ENCODE results near the gene ORC3. TPM values are rescaled to one million over a fixed set of nuclear protein-coding genes. Genes with fewer than 3 reads are reported as not detected.

Gene ORC3
- total RNA-seq, 4 donors from 2014 or later: 17.1 to 30.6 (median 22.3) TPM

- Histone ChIP-seq H3K4me3 (no peak overlapping the region), H3K4me1 (no peaks in the 10 kb centered on the region), H3K9me3 (no peaks in the 10 kb centered on the region), H3K27ac (no peak overlapping the region), H3K36me3 (peaks cover 0 to 85% (median under 1%) of the 10 kb centered on the region in 3 donors), H3K27me3 (no peaks in the 10 kb centered on the region)
- no peak for DNase-seq (ENCODE audit: low spot score in 2 of 2)
- TF ChIP-seq CTCF (IDR thresholded peaks at IDR 0.05) (no peak), POLR2A (IDR thresholded peaks at IDR 0.05) (no peak), EP300 (IDR thresholded peaks at IDR 0.05) (no peak)
- 84 to 94% methylated on average over 1 of the region's 1 CpG for WGBS, 2 donors
These were observed 45.5 kb upstream of the ORC3 start for GRCh38 chr6:87544474-87544735.

GRCh38 chr6:87551799-87552198 lies 38.1 kb upstream of the ORC3 start:
- H3K36me3 ChIP-seq: peaks cover 0 to 65% (median 0%) of the 10 kb centered on the region in 3 donors
- WGBS, 2 donors: 79 to 88% methylated on average over 2 of the region's 2 CpGs
- no peak overlapping the region for H3K27ac ChIP-seq
- H3K9me3 ChIP-seq: no peaks in the 10 kb centered on the region
- no peaks in the 10 kb centered on the region for H3K4me1 ChIP-seq
- no peak for DNase-seq (ENCODE audit: low spot score in 2 of 2)
- H3K4me3 ChIP-seq: no peak overlapping the region
- no peaks in the 10 kb centered on the region for H3K27me3 ChIP-seq
- TF ChIP-seq EP300 (IDR thresholded peaks at IDR 0.05) (no peak), POLR2A (IDR thresholded peaks at IDR 0.05) (no peak), CTCF (IDR thresholded peaks at IDR 0.05) (no peak)

- WGBS, 2 donors: 92 to 94% methylated on average over 4 of the region's 4 CpGs
These were observed 36.7 kb upstream of the ORC3 start for GRCh38 chr6:87553159-87553765.

GRCh38 chr6:87555506-87555905 lies 34.4 kb upstream of the ORC3 start:
- TF ChIP-seq EP300 (IDR thresholded peaks at IDR 0.05) (no peak), CTCF (IDR thresholded peaks at IDR 0.05) (no peak), POLR2A (IDR thresholded peaks at IDR 0.05) (no peak)
- H3K4me3 ChIP-seq: no peak overlapping the region
- H3K27ac ChIP-seq: no peak overlapping the region
- H3K9me3 ChIP-seq: no peaks in the 10 kb centered on the region
- H3K27me3 ChIP-seq: no peaks in the 10 kb centered on the region
- no peaks in the 10 kb centered on the region for H3K4me1 ChIP-seq
- DNase-seq (ENCODE audit: low spot score in 2 of 2): no peak
- peaks cover 0 to 45% (median 0%) of the 10 kb centered on the region in 3 donors for H3K36me3 ChIP-seq

More at GRCh38 chr6:87553159-87553765, 36.7 kb upstream of the ORC3 start:
- no peaks in the 10 kb centered on the region for H3K4me1 ChIP-seq
- H3K4me3 ChIP-seq: no peak overlapping the region
- TF ChIP-seq POLR2A (IDR thresholded peaks at IDR 0.05): no peak
- TF ChIP-seq EP300 (IDR thresholded peaks at IDR 0.05): no peak
- no peak for TF ChIP-seq CTCF (IDR thresholded peaks at IDR 0.05)
- no peak for DNase-seq (ENCODE audit: low spot score in 2 of 2)
- no peaks in the 10 kb centered on the region for H3K27me3 ChIP-seq
- H3K36me3 ChIP-seq: peaks cover 0 to 52% (median 0%) of the 10 kb centered on the region in 3 donors
- no peaks in the 10 kb centered on the region for H3K9me3 ChIP-seq
- no peak overlapping the region for H3K27ac ChIP-seq

GRCh38 chr6:87558446-87558845 lies 31.5 kb upstream of the ORC3 start:
- Histone ChIP-seq H3K36me3 (peaks cover 0 to 54% (median 0%) of the 10 kb centered on the region in 3 donors), H3K27ac (no peak overlapping the region), H3K27me3 (no peaks in the 10 kb centered on the region), H3K9me3 (no peaks in the 10 kb centered on the region), H3K4me1 (no peaks in the 10 kb centered on the region), H3K4me3 (no peak overlapping the region)
- DNase-seq (ENCODE audit: low spot score in 2 of 2): no peak
- no peak for TF ChIP-seq EP300 (IDR thresholded peaks at IDR 0.05)
- TF ChIP-seq CTCF (IDR thresholded peaks at IDR 0.05): no peak
- TF ChIP-seq POLR2A (IDR thresholded peaks at IDR 0.05): no peak
